ENCODE results near the gene ADGRF3. TPM values are rescaled to one million over a fixed set of nuclear protein-coding genes. Genes with fewer than 3 reads are reported as not detected.
"Not testable (repeated sequence)": the region's sequence is repeated elsewhere in the genome, so short reads cannot be mapped to it uniquely, and the experiment has no call there.

Gene ADGRF3
- total and polyA plus RNA-seq, 2 donors (not counting 1 experiment from before 2014, with no cell fraction given) = 0.47 to 1.00 TPM

- no peak overlapping the region for H3K4me2 ChIP-seq (replicated peaks; ENCODE audit: low read depth, low read length, poor library complexity, severe bottlenecking)
- no peaks in the 10 kb centered on the region for H3K36me3 ChIP-seq (replicated peaks in 1 of 2; ENCODE audit: control extremely low read depth in 1 of 2, control insufficient read depth in 1 of 2, extremely low read depth in 1 of 2, insufficient read depth in 2 of 2, low read length in 1 of 2)
- WGBS (ENCODE audit: insufficient coverage) = no CpG with 5 or more reads among the region's 2 CpGs
- no peak overlapping the region for H3K9ac ChIP-seq (ENCODE audit: low read length)
- ChIA-PET POLR2A (no interaction called here), CTCF (no interaction called here)
- no peak overlapping the region for H3K27ac ChIP-seq (ENCODE audit: low read length in 2 of 2)
- no peak overlapping the region for H3K4me3 ChIP-seq (ENCODE audit: control extremely low read depth in 1 of 5, extremely low read depth in 1 of 5, insufficient read depth in 1 of 5, low read depth in 2 of 5, low read length in 4 of 5)
- H3K4me3 Mint-ChIP-seq = no peak overlapping the region
- H2AFZ ChIP-seq (ENCODE audit: insufficient read depth, low read depth, low read length, poor library complexity, severe bottlenecking) = no peak overlapping the region
- no peaks in the 10 kb centered on the region for H3K9me3 Mint-ChIP-seq (ENCODE audit: insufficient read depth)
- H3K27me3 Mint-ChIP-seq = no peaks in the 10 kb centered on the region
- H3K4me1 Mint-ChIP-seq = peaks cover 6% of the 10 kb centered on the region
- intact Hi-C loops (cut with micrococcal nuclease) = no loop called here
- no peaks in the 10 kb centered on the region for H3K27me3 ChIP-seq (replicated peaks in 1 of 4; ENCODE audit: control extremely low read depth in 1 of 4, control insufficient read depth in 3 of 4, insufficient read depth in 4 of 4, low read length in 3 of 4)
- DNase-seq = no peak
- H3K9me3 ChIP-seq (ENCODE audit: control extremely low read depth in 1 of 3, control insufficient read depth in 2 of 3, insufficient read depth in 1 of 3, low read length in 2 of 3) = no peaks in the 10 kb centered on the region
- no peak overlapping the region for H3K27ac Mint-ChIP-seq
- H3K4me1 ChIP-seq (ENCODE audit: control insufficient read depth in 2 of 2, insufficient read depth in 2 of 2, low read length in 2 of 2) = peaks cover 2 to 5% of the 10 kb centered on the region in 2 donors
- no peak for ATAC-seq (ENCODE audit: low read depth)
- H4K20me1 ChIP-seq (ENCODE audit: control insufficient read depth, insufficient read depth, low read length, poor library complexity, severe bottlenecking) = no peaks in the 10 kb centered on the region
- TF ChIP-seq EZH2 (IDR thresholded peaks at IDR 0.05; ENCODE audit: borderline replicate concordance, insufficient read depth, low read depth, low read length, poor library complexity, severe bottlenecking) = no peak
- no peak for TF ChIP-seq CTCF (IDR thresholded peaks at IDR 0.05)
- H3K79me2 ChIP-seq (ENCODE audit: control insufficient read depth, insufficient read depth, low read length) = no peaks in the 10 kb centered on the region
These were observed 13.3 kb downstream of the ADGRF3 start for GRCh38 chr2:26333293-26333692.

- ATAC-seq (ENCODE audit: low read depth); H3K4me2 ChIP-seq (replicated peaks; ENCODE audit: low read depth, low read length, poor library complexity, severe bottlenecking); H3K4me1 ChIP-seq (ENCODE audit: control insufficient read depth in 2 of 2, insufficient read depth in 2 of 2, low read length in 2 of 2); H3K27ac Mint-ChIP-seq; DNase-seq; H3K79me2 ChIP-seq (ENCODE audit: control insufficient read depth, insufficient read depth, low read length); H3K36me3 ChIP-seq (replicated peaks in 1 of 2; ENCODE audit: control extremely low read depth in 1 of 2, control insufficient read depth in 1 of 2, extremely low read depth in 1 of 2, insufficient read depth in 2 of 2, low read length in 1 of 2); H3K9me3 Mint-ChIP-seq (ENCODE audit: insufficient read depth); H3K27me3 ChIP-seq (replicated peaks in 1 of 4; ENCODE audit: control extremely low read depth in 1 of 4, control insufficient read depth in 3 of 4, insufficient read depth in 4 of 4, low read length in 3 of 4); H2AFZ ChIP-seq (ENCODE audit: insufficient read depth, low read depth, low read length, poor library complexity, severe bottlenecking); H3K27me3 Mint-ChIP-seq; H3K9me3 ChIP-seq (ENCODE audit: control extremely low read depth in 1 of 3, control insufficient read depth in 2 of 3, insufficient read depth in 1 of 3, low read length in 2 of 3); H3K4me3 Mint-ChIP-seq; H3K4me3 ChIP-seq (ENCODE audit: control extremely low read depth in 1 of 5, extremely low read depth in 1 of 5, insufficient read depth in 1 of 5, low read depth in 2 of 5, low read length in 4 of 5); H3K4me1 Mint-ChIP-seq; H3K9ac ChIP-seq (ENCODE audit: low read length); H4K20me1 ChIP-seq (ENCODE audit: control insufficient read depth, insufficient read depth, low read length, poor library complexity, severe bottlenecking); H3K27ac ChIP-seq (ENCODE audit: low read length in 2 of 2): not testable (repeated sequence)
- ChIA-PET POLR2A (interaction anchor here (1.0 kb wide), 1 partner anchor 56 kb away, joined by 3 read pairs; no protein-coding TSS in a partner anchor), CTCF (interaction anchor here (1.0 to 2.7 kb wide), 17 partner anchors 9 to 381 kb away, joined by 3 to 12 read pairs (median 5); partner anchors contain the start of gene SELENOI)
- intact Hi-C loops (cut with micrococcal nuclease) = loop anchor here (2.0 kb wide), 1 partner anchor 87 kb away; the partner anchor contains the start of genes HADHA and HADHB
- WGBS (ENCODE audit: insufficient coverage) = 100% methylated on average over 5 of the region's 8 CpGs
These were observed 15.3 kb downstream of the ADGRF3 start for GRCh38 chr2:26331321-26331720.
